ENCODE measurements around the gene NCAPG2.

NCAPG2 gene

DNA sequence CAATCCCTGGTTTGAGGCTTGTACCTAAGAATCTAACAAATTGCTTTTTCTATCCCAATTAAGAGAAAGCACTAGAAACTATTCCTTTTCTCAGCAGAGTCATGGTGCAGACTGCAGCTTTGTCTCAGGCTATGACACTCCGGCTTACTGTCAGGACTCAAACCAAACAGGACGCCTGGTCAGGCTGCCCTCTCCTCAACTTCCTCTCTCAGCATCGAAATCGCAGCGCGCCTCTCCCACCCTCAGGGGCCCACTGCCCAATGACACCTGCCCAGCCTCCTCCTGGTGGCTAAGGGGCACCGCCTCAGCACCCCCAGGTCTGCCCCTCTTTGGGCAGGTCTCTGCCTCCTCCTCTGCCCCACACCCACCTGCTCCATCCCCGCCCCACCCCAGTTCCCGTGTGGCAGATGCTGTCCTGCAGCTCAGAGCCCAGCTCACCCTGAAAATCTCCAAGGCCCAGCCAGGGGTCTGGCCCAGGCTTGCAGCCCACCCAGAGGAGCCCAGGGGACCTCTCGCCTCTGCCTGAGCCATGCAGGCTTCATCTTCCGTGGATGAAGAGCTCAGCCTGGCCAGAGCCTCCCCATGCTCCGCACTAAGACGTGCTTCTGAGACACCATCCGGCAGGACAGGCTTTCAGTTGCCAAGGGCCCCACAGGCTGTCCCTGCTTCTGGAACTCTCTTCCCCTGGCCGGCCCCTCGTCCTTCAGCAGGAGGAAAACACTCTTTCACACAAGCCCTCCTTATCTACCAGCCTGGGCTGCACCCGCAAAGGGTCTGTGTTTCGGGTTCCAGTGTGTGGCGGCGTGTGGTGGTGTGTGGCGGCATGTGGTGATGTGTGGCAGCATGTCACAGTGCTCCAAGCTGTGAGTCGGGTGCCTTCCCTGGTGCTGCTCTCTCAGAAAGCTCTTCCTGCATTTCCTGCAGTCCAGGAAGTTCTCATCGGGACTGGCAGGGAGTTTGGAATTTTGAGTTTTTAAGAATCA is 100.5 kb downstream of the NCAPG2 start:
- in situ Hi-C loops (cut with HindIII; ENCODE audit: low sequenced_read_pairs), result no loop called here

DNA sequence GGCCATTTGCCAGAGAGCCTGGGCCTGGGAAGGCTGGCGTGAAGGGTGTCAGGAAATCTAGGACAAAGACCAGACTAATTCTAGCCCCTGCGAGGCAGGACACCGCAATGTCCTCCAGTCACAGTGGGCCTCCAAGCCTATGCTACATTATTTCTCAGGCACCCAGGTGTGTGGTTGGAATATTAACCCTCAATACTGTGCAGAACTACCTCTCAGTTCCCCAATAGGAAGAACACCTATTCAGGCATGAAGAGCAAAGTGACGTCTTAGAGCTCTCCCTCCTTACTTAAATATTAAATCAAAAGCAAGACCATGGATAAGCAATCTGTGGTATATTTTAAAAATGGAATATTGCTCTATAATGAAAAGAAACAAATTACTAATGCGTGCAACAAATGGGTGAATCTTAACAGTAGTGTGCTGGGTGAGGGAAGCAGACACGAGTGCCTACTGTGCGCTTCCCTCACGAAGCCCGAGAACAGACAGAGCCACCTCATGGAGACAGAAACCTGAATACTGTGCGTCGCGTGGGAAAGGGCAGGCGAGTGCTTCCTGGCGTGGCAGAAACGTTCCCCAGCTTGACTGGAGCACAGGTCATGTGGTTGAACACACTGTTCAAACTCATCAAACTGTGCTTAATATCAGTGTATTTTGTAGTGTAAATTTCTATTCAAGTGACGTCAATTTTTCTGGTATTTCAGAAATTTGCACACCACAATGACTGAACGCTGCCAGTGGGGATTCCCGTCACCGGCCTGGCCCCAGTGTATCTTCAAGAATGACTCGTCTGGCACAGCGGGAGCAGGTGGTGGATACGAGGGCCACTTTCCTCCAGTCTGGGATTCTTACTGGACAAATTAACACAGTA is 101.5 kb downstream of the NCAPG2 start:
- in situ Hi-C loops (cut with HindIII; ENCODE audit: low sequenced_read_pairs), result no loop called here

DNA sequence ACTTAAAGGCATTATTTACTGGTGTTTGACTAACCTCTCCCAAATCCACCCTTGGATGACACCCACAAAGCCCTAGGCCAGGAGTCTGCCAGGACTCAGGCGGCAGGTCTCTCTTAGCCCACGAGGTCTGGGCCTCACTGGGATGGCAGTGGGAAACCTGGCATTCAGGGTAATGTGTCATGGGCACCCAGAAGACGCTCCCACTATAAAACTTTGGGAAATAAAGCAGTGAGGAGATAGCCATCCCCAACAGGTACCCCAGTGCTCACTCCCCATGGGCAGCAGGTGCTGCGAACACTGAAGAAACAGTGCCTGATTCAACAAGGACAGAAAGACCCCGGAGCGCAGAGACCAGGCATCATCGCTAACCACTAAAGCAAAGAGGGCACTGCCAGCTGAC is 102.6 kb downstream of the NCAPG2 start:
- in situ Hi-C loops (cut with HindIII; ENCODE audit: low sequenced_read_pairs), result no loop called here

DNA sequence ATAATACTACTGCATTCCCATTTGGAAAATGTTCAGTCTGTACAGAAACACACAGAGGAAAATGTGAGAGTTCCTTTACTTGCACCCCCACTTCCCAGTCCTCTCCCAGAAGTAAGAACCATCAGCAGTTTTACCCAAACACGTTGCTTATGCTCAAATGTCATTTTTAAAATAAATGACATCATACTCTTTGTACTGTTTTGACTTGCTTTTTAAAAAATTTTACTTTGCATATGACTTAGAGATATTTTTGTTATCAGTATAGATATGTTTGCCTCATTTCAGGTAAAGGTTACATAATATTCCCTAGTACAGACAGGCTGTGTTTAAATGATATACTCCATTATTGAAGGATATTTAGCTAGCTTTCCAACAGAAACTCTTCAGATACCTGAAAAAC is 103.5 kb downstream of the NCAPG2 start:
- in situ Hi-C loops (cut with HindIII; ENCODE audit: low sequenced_read_pairs), result no loop called here

DNA sequence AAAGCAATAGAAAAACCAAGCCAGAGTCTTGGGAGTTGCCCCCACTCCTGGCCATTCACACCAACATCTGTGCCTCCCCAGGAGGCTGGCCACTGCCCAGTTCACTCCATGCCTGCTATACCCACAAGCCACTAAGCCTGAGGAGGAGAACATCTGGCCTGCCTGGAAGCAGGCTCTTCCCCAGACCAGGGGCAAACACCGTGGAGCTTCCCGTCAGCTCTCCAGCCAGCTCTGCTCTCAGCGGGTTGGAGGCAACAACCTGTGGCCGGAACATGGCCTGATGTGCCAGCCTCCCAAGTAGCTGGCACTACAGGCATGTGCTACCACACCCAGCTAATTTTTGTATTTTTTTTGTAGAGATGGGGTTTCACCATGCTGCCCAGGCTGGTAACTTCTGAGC is 107.9 kb downstream of the NCAPG2 start:
- in situ Hi-C loops (cut with HindIII; ENCODE audit: low sequenced_read_pairs), result no loop called here

DNA sequence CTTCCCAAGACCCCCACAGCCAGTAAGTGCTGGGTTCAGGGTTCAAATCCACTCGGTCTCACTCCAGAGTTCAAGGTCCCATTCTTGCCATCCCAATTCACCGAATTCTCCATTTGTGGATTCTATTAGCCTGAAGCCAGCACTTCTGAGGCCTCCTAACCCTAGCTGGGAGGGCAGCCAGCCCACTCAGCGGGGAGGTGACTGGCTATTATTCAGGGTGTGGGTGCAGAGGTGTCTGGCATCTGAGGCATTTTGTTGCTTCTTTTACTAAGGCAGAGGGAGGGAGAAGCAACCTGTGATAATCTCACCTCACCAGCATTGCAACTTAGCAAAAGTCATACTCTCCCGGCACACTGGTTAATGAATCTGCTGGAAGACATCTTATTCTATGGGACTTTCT is 108.3 kb downstream of the NCAPG2 start:
- in situ Hi-C loops (cut with HindIII; ENCODE audit: low sequenced_read_pairs), result no loop called here

DNA sequence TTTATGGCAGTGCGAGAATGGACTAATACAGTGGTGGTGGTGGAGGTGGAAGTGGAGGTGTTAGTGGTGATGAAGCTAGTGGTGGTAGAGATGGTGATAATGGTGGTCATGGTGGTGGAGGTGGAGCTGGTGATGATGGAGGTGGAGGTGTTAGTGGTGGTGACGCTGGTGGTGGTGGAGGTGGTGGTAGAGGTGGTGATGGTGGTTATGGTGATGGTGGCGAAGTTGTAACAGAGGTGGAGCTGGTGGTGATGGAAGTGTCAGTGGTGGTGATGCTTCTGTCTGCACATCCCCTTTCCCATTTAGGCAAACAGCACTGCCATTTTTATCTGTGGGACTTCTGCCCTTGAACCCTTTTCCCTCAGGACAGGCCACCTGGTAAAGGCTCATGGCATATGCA is 109.5 kb downstream of the NCAPG2 start:
- in situ Hi-C loops (cut with HindIII; ENCODE audit: low sequenced_read_pairs), result no loop called here

DNA sequence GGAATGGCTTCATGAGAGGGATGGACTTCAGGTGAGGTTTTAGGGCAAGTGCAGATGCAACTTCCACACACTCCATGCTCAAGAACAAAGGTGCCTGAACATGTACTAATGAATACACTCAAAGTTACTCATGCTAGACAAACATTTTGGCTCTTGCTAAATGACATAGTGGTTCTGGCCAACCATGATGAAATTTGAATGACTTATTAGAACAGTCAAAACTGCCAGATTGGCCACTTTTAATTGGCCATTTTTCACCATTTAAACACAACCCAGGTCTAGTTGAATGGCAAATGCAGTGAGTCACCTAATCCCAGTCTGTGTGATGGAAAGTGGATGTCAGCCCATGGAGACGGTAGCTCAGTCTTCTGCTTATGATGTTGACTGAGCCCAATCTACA is 112.1 kb downstream of the NCAPG2 start:
- in situ Hi-C loops (cut with HindIII; ENCODE audit: low sequenced_read_pairs), result no loop called here

DNA sequence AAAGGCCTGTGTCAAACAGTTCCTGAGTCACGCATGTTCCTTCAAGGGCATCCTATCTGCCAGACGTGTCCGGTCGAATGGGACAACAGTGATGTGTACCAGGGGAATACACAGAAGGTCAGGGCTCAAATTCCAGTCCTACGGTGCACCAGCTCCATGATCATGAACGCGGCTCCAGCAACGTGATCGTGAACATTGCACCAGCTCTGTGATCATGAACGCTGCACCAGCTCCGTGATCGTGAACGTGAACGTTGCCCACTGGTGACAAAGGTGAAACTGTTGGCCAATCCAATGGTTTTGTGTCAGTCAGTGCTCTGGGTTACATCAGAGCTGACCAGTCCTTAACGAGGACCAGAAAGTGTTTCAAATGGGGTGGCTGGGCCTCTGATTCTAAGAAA is 112.7 kb downstream of the NCAPG2 start:
- in situ Hi-C loops (cut with HindIII; ENCODE audit: low sequenced_read_pairs), result no loop called here

DNA sequence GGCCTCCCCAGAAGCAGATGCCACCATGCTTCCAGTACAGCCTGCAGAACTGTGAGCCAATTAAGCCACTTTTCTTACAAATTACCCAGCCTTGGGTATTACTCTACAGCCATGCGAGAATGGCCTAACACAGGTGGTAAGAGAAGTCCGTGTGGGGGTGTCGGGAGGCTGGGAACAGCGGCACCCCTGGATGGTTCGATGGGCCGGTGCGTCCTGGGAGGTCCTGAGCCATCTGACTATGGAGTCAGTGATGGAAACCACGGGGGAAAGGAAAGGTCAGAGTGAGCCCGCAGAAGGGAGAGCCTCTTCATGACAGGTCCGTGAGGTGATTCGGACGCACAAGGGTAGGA is 114.4 kb downstream of the NCAPG2 start:
- in situ Hi-C loops (cut with HindIII; ENCODE audit: low sequenced_read_pairs), result no loop called here

DNA sequence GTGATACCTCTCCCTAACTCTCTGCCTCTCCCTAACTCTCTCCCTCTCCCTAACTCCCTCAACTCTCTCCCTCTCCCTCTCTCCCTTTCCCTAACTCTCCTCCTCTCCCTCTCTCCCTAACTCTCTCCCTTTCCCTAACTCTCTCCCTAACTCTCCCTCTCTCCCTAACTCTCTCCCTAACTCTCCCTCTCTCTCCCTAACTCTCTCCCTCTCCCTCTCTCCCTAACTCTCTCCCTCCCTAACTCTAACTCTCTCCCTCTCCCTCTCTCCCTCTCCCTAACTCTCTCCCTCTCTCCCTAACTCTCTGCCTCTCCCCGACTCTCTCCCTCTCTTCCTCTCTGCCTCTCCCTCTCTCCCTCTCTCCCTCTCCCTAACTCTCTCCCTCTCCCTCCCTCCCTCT is 115.0 kb downstream of the NCAPG2 start:
- in situ Hi-C loops (cut with HindIII; ENCODE audit: low sequenced_read_pairs), result no loop called here

DNA sequence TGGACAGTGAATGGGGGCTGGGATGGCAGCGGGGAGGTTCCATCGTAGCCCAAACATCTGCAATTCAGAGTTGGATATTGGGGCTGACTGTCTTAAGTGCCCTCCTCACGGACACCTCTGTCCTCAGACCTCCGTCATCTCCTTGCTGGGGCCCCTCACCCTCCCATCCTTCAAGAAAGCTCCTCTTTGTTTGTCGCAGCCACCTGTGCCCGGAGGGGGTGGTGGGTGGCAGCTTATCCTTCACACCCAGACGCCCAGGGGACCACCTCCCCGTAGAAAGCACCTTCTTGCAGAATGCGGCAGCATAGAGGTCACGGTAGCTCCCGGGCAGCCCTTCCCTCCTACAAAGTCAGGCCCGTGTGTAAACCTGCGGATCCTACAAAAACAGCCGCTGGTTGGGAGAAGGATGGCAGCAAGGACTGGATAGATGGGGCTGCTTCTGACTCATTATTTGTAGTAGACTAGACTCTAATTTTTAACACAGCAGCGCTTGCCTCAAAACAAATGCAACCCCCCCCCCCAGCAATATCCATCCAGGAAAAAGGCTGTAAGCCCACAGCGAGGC is 115.6 kb downstream of the NCAPG2 start:
- in situ Hi-C loops (cut with HindIII; ENCODE audit: low sequenced_read_pairs), result no loop called here

DNA sequence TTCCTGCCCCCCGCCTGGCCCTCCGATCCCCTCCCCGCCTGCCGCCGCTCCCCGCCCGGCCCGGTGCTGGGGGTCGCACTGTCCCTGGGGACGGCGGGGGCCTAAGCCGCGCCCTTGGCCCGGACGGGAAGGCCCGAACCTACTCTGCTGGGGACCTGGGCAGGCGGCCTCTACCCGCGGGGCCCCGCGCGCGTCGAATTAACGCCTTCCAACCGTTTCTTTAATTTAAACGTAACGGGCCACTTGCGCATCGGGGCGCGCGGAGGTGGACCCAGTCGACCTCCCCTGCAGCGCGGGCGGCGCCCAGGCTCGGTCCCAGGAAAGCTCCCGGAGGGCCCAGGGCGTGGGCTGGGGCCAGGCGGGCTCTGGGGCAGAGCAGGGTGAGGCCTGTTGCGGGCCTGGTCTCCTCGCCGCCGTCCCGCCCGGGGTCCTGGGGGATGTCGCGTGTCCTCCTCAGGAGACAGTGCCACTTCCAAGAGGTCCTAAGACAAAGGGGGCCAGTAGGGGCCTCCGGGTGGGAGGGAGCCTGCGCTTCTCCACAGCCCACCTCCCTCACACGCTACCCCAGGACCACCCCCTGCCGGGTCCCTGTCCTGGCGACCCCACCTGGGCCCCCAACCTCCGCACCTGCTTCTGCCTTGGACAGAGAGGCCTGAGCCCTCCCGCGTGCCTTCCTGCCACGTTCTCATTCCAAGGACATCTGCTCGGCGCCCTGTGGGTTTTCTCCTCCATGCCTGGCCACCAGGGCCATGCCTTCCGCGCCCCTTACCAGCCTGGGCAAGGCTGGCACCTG is 116.3 kb downstream of the NCAPG2 start:
- in situ Hi-C loops (cut with HindIII; ENCODE audit: low sequenced_read_pairs), result no loop called here

DNA sequence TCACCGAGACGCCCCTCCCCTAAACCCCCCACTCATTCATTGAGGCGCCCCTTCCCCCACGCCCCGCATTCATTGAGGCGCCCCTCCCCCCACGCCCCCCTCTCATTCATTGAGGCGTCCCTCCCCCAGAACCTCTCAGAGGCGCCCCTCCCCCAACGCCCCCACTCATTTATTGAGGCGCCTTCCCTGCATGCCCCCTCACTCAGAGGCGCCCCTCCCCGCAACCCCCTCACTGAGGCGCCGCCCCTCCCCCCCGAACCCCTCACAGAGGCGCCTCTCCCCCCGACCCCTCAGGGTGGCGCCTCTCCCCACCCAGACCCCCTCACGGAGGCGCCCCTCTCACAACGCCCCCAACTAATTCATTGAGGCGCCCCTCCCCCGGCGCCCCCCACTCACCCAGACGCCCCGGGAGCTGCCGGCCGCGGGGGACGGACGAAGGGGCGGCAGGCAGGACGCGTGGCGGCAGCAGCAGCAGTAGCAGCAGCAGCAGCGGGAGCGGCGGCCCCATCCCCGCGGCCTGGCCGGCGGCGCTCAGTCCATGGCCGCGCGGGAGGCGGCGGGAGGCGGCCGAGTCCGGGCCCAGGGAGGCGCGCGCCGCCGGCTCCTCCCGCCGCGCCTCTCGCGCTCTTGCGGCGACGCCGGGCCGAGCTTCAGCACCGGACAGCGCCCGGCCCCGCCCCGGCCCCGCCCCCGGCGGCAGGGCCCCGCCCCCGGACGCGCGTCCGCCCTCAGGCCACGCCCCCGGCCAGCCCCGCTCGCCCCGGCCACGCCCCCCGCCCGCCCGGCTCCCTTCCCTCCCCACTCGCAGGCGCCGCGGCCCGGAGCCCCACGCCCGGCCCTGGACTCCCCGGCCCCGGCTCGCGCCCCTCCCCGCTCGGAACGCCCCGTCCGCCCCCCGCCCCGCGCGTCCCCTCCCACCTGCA is 117.2 kb downstream of the NCAPG2 start, which contains the start of gene PTPRN2:
TSS of gene PTPRN2 (minus strand) at position 662 of the 923 bp plus-strand sequence.
- in situ Hi-C loops (cut with HindIII; ENCODE audit: low sequenced_read_pairs), result no loop called here

DNA sequence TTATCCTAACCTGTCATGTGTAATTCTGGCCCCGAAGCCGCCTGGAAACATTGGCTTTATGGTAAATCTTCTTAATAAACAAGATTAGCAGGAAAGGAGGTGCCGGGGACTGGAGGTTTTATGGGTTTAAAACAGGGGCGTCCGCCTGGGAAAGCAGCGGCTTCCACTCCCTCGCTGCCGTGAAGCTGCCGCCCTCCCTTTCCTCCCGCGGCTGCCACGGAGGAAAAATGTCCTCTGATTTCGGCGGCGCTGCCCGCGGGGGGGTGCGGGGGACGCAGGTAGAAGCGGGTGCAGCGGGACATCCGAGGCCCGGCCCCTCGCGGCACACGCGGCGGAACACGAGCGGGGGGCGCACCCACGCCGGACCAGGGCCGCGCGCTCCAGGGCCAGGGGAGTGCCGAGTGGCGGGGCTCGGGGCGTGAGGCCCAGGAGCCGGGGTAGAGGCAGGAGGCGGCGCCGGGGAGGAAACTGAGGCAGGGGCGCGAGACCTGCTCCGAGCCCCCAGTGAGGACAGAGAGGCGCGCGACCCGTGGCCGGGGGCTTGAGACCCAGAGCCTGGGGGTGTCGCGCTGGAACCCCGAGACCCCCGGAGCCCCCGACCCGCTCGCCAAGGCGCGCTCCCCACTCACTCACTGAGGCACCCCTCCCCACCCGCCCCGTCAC is 118.0 kb downstream of the NCAPG2 start:
- in situ Hi-C loops (cut with HindIII; ENCODE audit: low sequenced_read_pairs), result no loop called here

DNA sequence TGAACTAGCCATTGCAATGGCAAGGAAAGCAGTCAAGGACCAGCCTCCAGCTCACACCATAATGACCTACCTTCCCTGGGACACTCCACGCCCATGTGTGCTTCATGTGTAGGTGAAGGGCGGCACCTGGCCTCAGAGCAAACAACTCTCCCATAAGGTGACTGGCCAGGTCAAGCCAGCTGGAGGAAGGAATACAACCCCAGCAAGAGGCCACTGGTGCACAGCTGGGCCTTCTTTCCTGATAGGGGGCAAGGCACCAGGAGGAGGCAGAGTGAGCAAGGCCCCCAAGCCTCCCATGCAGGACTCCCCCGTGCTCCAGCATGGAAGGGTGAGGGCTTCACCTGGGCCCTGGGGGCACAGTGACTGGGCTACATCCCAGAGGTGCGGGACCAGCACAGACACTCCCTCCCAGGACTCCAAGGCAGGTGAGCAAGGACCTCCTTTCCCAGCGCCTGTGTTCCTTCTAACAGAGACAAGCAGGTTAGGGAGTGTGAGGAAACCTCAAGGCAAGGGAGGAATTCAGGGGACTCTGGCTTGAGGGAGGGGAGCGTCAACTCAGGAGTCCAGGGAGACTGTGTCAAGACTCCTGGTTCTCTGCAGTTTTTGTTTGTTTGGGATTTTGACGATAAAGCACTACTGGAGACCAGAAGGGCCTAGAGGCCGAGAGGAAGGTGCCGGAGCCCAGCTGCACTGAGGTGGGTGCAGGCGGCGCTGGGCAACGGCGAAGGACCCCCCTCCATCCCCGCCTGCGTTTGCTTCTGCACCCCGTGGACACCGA is 118.7 kb downstream of the NCAPG2 start:
- in situ Hi-C loops (cut with HindIII; ENCODE audit: low sequenced_read_pairs), result no loop called here

DNA sequence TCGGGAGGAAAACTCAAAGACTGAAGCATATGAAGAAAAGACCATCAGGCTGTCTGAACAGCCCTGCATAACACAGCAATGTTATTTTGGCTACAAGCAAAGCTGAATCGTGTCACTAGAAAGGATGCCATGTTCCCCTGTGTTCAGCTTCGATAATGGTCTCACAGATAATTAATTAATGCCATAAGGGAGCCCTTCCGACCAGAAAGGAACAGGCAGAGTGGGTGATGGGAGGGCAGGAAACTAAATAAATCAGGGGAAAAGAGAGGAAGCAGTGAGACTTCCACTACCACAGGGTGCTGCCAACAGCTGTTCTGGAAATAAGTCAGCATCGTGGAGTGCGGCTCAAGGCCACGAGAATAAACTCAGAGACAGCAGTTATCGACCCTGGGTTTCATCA is 120.2 kb downstream of the NCAPG2 start:
- in situ Hi-C loops (cut with HindIII; ENCODE audit: low sequenced_read_pairs), result no loop called here

DNA sequence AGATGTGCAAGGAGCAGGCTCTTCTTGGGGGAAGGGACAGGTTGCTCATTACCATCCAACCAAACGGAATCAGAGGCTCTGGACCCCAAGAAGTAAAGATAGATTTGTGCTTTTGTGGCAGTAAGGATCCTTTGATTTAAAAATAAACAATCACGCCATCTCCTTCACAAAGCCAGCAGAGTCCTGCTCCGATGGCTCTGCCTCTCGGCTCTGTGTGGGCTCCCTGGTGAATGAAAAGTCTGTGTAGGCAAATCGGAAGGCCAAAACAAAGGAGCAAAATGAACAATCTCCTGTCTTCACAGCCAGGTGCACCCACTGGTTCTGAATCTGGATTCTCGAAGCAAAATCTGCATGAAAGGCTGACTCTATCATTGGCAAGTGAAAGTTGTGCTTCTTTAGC is 120.8 kb downstream of the NCAPG2 start:
- in situ Hi-C loops (cut with HindIII; ENCODE audit: low sequenced_read_pairs), result no loop called here
